ENCODE data around the gene CALM1.
A peak's percentile ranks its signal among the peaks of the same experiment; 100 is the strongest.

The CALM1 gene

GRCh38 chr14:90400904-90401561 lies 4.2 kb downstream of the CALM1 start:
- peaks cover 21% of the 10 kb centered on the region for H3K4me1 ChIP-seq (ENCODE audit: control insufficient read depth, insufficient read depth, low read length)

GRCh38 chr14:90402016-90402415 lies 5.2 kb downstream of the CALM1 start:
- no peaks in the 10 kb centered on the region for H3K27me3 ChIP-seq (ENCODE audit: control insufficient read depth, insufficient read depth, low read length)
- no peaks in the 10 kb centered on the region for H3K9me3 ChIP-seq (replicated peaks; ENCODE audit: low read length)
- no peak overlapping the region for H3K4me2 ChIP-seq (ENCODE audit: low read length)
- no peak overlapping the region for H3K9ac ChIP-seq (ENCODE audit: low read depth, low read length)
- H3K4me1 ChIP-seq (ENCODE audit: control insufficient read depth, insufficient read depth, low read length), result peaks cover 16% of the 10 kb centered on the region
- H3K36me3 ChIP-seq (ENCODE audit: insufficient read depth, low read length), result peaks cover 69% of the 10 kb centered on the region
- H3K4me3 ChIP-seq (ENCODE audit: low read length), result no peak overlapping the region

More at GRCh38 chr14:90400904-90401561, 4.2 kb downstream of the CALM1 start:
- no peak overlapping the region for H3K4me3 ChIP-seq (ENCODE audit: low read length)
- H3K9ac ChIP-seq (ENCODE audit: low read depth, low read length), result no peak overlapping the region
- no peaks in the 10 kb centered on the region for H3K27me3 ChIP-seq (ENCODE audit: control insufficient read depth, insufficient read depth, low read length)
- peaks cover 59% of the 10 kb centered on the region for H3K36me3 ChIP-seq (ENCODE audit: insufficient read depth, low read length)
- H3K4me2 ChIP-seq (ENCODE audit: low read length), result no peak overlapping the region
- no peaks in the 10 kb centered on the region for H3K9me3 ChIP-seq (replicated peaks; ENCODE audit: low read length)

- H3K36me3 ChIP-seq (ENCODE audit: insufficient read depth, low read length), result peaks cover 76% of the 10 kb centered on the region
- H3K4me3 ChIP-seq (ENCODE audit: low read length), result no peak overlapping the region
- H3K27me3 ChIP-seq (ENCODE audit: control insufficient read depth, insufficient read depth, low read length), result no peaks in the 10 kb centered on the region
- no peaks in the 10 kb centered on the region for H3K9me3 ChIP-seq (replicated peaks; ENCODE audit: low read length)
- no peak overlapping the region for H3K9ac ChIP-seq (ENCODE audit: low read depth, low read length)
- no peak overlapping the region for H3K4me2 ChIP-seq (ENCODE audit: low read length)
- H3K4me1 ChIP-seq (ENCODE audit: control insufficient read depth, insufficient read depth, low read length), result peaks cover 16% of the 10 kb centered on the region
These were observed 6.2 kb downstream of the CALM1 start for GRCh38 chr14:90403065-90403464.

- H3K36me3 ChIP-seq (ENCODE audit: insufficient read depth, low read length), result peaks cover 76% of the 10 kb centered on the region
- no peak overlapping the region for H3K4me3 ChIP-seq (ENCODE audit: low read length)
- no peaks in the 10 kb centered on the region for H3K27me3 ChIP-seq (ENCODE audit: control insufficient read depth, insufficient read depth, low read length)
- no peak overlapping the region for H3K9ac ChIP-seq (ENCODE audit: low read depth, low read length)
- H3K9me3 ChIP-seq (replicated peaks; ENCODE audit: low read length), result no peaks in the 10 kb centered on the region
- no peak overlapping the region for H3K4me2 ChIP-seq (ENCODE audit: low read length)
- peaks cover 19% of the 10 kb centered on the region for H3K4me1 ChIP-seq (ENCODE audit: control insufficient read depth, insufficient read depth, low read length)
These were observed 8.3 kb downstream of the CALM1 start for GRCh38 chr14:90405101-90405500.

GRCh38 chr14:90405755-90406154 lies 8.9 kb downstream of the CALM1 start:
- no peaks in the 10 kb centered on the region for H3K9me3 ChIP-seq (replicated peaks; ENCODE audit: low read length)
- H3K4me3 ChIP-seq (ENCODE audit: low read length), result no peak overlapping the region
- no peak overlapping the region for H3K4me2 ChIP-seq (ENCODE audit: low read length)
- H3K4me1 ChIP-seq (ENCODE audit: control insufficient read depth, insufficient read depth, low read length), result peaks cover 17% of the 10 kb centered on the region
- peaks cover 69% of the 10 kb centered on the region for H3K36me3 ChIP-seq (ENCODE audit: insufficient read depth, low read length)
- no peak overlapping the region for H3K9ac ChIP-seq (ENCODE audit: low read depth, low read length)
- H3K27me3 ChIP-seq (ENCODE audit: control insufficient read depth, insufficient read depth, low read length), result no peaks in the 10 kb centered on the region

- Histone ChIP-seq H3K36me3 (ENCODE audit: insufficient read depth, low read length) (peaks cover 63% of the 10 kb centered on the region), H3K9ac (ENCODE audit: low read depth, low read length) (no peak overlapping the region), H3K9me3 (replicated peaks; ENCODE audit: low read length) (no peaks in the 10 kb centered on the region)
These were observed 9.6 kb downstream of the CALM1 start for GRCh38 chr14:90406384-90406798.

GRCh38 chr14:90407230-90407629 lies 10.4 kb downstream of the CALM1 start:
- Histone ChIP-seq H3K4me1 (ENCODE audit: control insufficient read depth, insufficient read depth, low read length) (peaks cover 17% of the 10 kb centered on the region), H3K4me2 (ENCODE audit: low read length) (no peak overlapping the region), H3K4me3 (ENCODE audit: low read length) (no peak overlapping the region), H3K9ac (ENCODE audit: low read depth, low read length) (no peak overlapping the region), H3K36me3 (ENCODE audit: insufficient read depth, low read length) (peaks cover 55% of the 10 kb centered on the region), H3K9me3 (replicated peaks; ENCODE audit: low read length) (no peaks in the 10 kb centered on the region), H3K27me3 (ENCODE audit: control insufficient read depth, insufficient read depth, low read length) (no peaks in the 10 kb centered on the region)

More at GRCh38 chr14:90406384-90406798, 9.6 kb downstream of the CALM1 start:
- Histone ChIP-seq H3K4me3 (ENCODE audit: low read length) (no peak overlapping the region), H3K27me3 (ENCODE audit: control insufficient read depth, insufficient read depth, low read length) (no peaks in the 10 kb centered on the region), H3K4me2 (ENCODE audit: low read length) (no peak overlapping the region), H3K4me1 (ENCODE audit: control insufficient read depth, insufficient read depth, low read length) (peaks cover 17% of the 10 kb centered on the region)

- peaks cover 40% of the 10 kb centered on the region for H3K36me3 ChIP-seq (ENCODE audit: insufficient read depth, low read length)
- H3K4me1 ChIP-seq (ENCODE audit: control insufficient read depth, insufficient read depth, low read length), result peaks cover 17% of the 10 kb centered on the region
- peak overlapping the region; percentile 3 for H3K4me2 ChIP-seq (ENCODE audit: low read length)
- no peaks in the 10 kb centered on the region for H3K9me3 ChIP-seq (replicated peaks; ENCODE audit: low read length)
- H3K27me3 ChIP-seq (ENCODE audit: control insufficient read depth, insufficient read depth, low read length), result no peaks in the 10 kb centered on the region
- H3K4me3 ChIP-seq (ENCODE audit: low read length), result no peak overlapping the region
- peak overlapping the region; percentile 7 for H3K9ac ChIP-seq (ENCODE audit: low read depth, low read length)
These were observed 11.9 kb downstream of the CALM1 start for GRCh38 chr14:90408713-90409112.

- H3K9ac ChIP-seq (ENCODE audit: low read depth, low read length), result peak overlapping the region; percentile 26
- no peak overlapping the region for H3K4me3 ChIP-seq (ENCODE audit: low read length)
- H3K36me3 ChIP-seq (ENCODE audit: insufficient read depth, low read length), result peaks cover 34% of the 10 kb centered on the region
- peak overlapping the region; percentile 45 for H3K4me2 ChIP-seq (ENCODE audit: low read length)
- no peaks in the 10 kb centered on the region for H3K9me3 ChIP-seq (replicated peaks; ENCODE audit: low read length)
- H3K27me3 ChIP-seq (ENCODE audit: control insufficient read depth, insufficient read depth, low read length), result no peaks in the 10 kb centered on the region
- H3K4me1 ChIP-seq (ENCODE audit: control insufficient read depth, insufficient read depth, low read length), result peaks cover 17% of the 10 kb centered on the region
These were observed 12.4 kb downstream of the CALM1 start for GRCh38 chr14:90409209-90409730.

GRCh38 chr14:90412058-90412457 lies 15.2 kb downstream of the CALM1 start:
- Histone ChIP-seq H3K4me3 (ENCODE audit: low read length) (no peak overlapping the region), H3K9me3 (replicated peaks; ENCODE audit: low read length) (no peaks in the 10 kb centered on the region), H3K4me2 (ENCODE audit: low read length) (no peak overlapping the region), H3K27me3 (ENCODE audit: control insufficient read depth, insufficient read depth, low read length) (no peaks in the 10 kb centered on the region), H3K4me1 (ENCODE audit: control insufficient read depth, insufficient read depth, low read length) (peaks cover 17% of the 10 kb centered on the region), H3K9ac (ENCODE audit: low read depth, low read length) (no peak overlapping the region), H3K36me3 (ENCODE audit: insufficient read depth, low read length) (peaks cover 7% of the 10 kb centered on the region)

GRCh38 chr14:90416720-90417119 lies 19.9 kb downstream of the CALM1 start:
- Histone ChIP-seq H3K4me3 (ENCODE audit: low read length) (no peak overlapping the region), H3K9me3 (replicated peaks; ENCODE audit: low read length) (no peaks in the 10 kb centered on the region), H3K9ac (ENCODE audit: low read depth, low read length) (no peak overlapping the region), H3K4me2 (ENCODE audit: low read length) (no peak overlapping the region), H3K27me3 (ENCODE audit: control insufficient read depth, insufficient read depth, low read length) (no peaks in the 10 kb centered on the region), H3K36me3 (ENCODE audit: insufficient read depth, low read length) (no peaks in the 10 kb centered on the region), H3K4me1 (ENCODE audit: control insufficient read depth, insufficient read depth, low read length) (peaks cover 8% of the 10 kb centered on the region)

GRCh38 chr14:90418053-90418452 lies 21.2 kb downstream of the CALM1 start:
- H3K9me3 ChIP-seq (replicated peaks; ENCODE audit: low read length), result no peaks in the 10 kb centered on the region
- no peaks in the 10 kb centered on the region for H3K36me3 ChIP-seq (ENCODE audit: insufficient read depth, low read length)
- H3K4me2 ChIP-seq (ENCODE audit: low read length), result no peak overlapping the region
- H3K9ac ChIP-seq (ENCODE audit: low read depth, low read length), result no peak overlapping the region
- H3K4me3 ChIP-seq (ENCODE audit: low read length), result no peak overlapping the region
- no peaks in the 10 kb centered on the region for H3K27me3 ChIP-seq (ENCODE audit: control insufficient read depth, insufficient read depth, low read length)
- peaks cover 8% of the 10 kb centered on the region for H3K4me1 ChIP-seq (ENCODE audit: control insufficient read depth, insufficient read depth, low read length)

All from skeletal muscle satellite cell (primary cell).